ENCODE data around the gene MSLN. TPM values are rescaled to one million over a fixed set of nuclear protein-coding genes. Genes with fewer than 3 reads are reported as not detected.

Gene MSLN
- total RNA-seq, 2 experiments from 2014 or later, result not detected

- no peaks in the 10 kb centered on the region for H3K36me3 Mint-ChIP-seq (ENCODE audit: low read depth)
- no peak overlapping the region for H3K4me3 Mint-ChIP-seq
- H3K9me3 Mint-ChIP-seq, result no peaks in the 10 kb centered on the region
- DNase-seq (no peak), ATAC-seq (no peak)
- H3K27me3 Mint-ChIP-seq, result peaks cover 4% of the 10 kb centered on the region
- H3K4me1 Mint-ChIP-seq (ENCODE audit: low read depth), result no peaks in the 10 kb centered on the region
- ChIA-PET CTCF (no interaction called here), POLR2A (interaction anchor here (0.8 kb wide), 1 partner anchor 18 kb away, joined by 4 read pairs; the partner anchor contains the start of gene CIAO3)
- intact Hi-C loops (cut with micrococcal nuclease), result no loop called here
- H3K27ac Mint-ChIP-seq, result no peak overlapping the region
- TF ChIP-seq CTCF (IDR thresholded peaks at IDR 0.05), result no peak
Measured at GRCh38 chr16:759110-759910, 1.2 kb upstream of the MSLN start.

GRCh38 chr16:760065-760464 lies 469 bp upstream of the MSLN start:
- Mint-ChIP-seq H3K36me3 (ENCODE audit: low read depth) (no peaks in the 10 kb centered on the region), H3K4me3 (no peak overlapping the region), H3K4me1 (ENCODE audit: low read depth) (no peaks in the 10 kb centered on the region), H3K27me3 (peaks cover 4% of the 10 kb centered on the region), H3K27ac (no peak overlapping the region), H3K9me3 (no peaks in the 10 kb centered on the region)
- no peak for DNase-seq
- intact Hi-C loops (cut with micrococcal nuclease), result no loop called here
- ATAC-seq, result no peak
- ChIA-PET CTCF (no interaction called here), POLR2A (no interaction called here)
- no peak for TF ChIP-seq CTCF (IDR thresholded peaks at IDR 0.05)

- Mint-ChIP-seq H3K4me1 (ENCODE audit: low read depth) (no peaks in the 10 kb centered on the region), H3K36me3 (ENCODE audit: low read depth) (no peaks in the 10 kb centered on the region), H3K9me3 (no peaks in the 10 kb centered on the region), H3K27me3 (peaks cover 4% of the 10 kb centered on the region), H3K27ac (no peak overlapping the region), H3K4me3 (no peak overlapping the region)
- ChIA-PET CTCF (no interaction called here), POLR2A (no interaction called here)
- no peak for TF ChIP-seq CTCF (IDR thresholded peaks at IDR 0.05)
- DNase-seq (no peak), ATAC-seq (no peak)
- intact Hi-C loops (cut with micrococcal nuclease), result no loop called here
Measured at GRCh38 chr16:761625-762513, 1.3 kb downstream of the MSLN start.

GRCh38 chr16:762595-763268 lies 2.2 kb downstream of the MSLN start:
- no peaks in the 10 kb centered on the region for H3K36me3 Mint-ChIP-seq (ENCODE audit: low read depth)
- CTCF ChIA-PET, result no interaction called here

More at GRCh38 chr16:762595-763268, 2.2 kb downstream of the MSLN start:
- DNase-seq (no peak), ATAC-seq (no peak)
- Mint-ChIP-seq H3K9me3 (no peaks in the 10 kb centered on the region), H3K27me3 (peaks cover 1% of the 10 kb centered on the region), H3K4me1 (ENCODE audit: low read depth) (no peaks in the 10 kb centered on the region), H3K4me3 (no peak overlapping the region), H3K27ac (no peak overlapping the region)
- intact Hi-C loops (cut with micrococcal nuclease), result no loop called here
- POLR2A ChIA-PET, result no interaction called here
- no peak for TF ChIP-seq CTCF (IDR thresholded peaks at IDR 0.05)
